Measurements from ENCODE around the gene LRRN4CL. TPM values are rescaled to one million over a fixed set of nuclear protein-coding genes. Genes with fewer than 3 reads are reported as not detected.

The LRRN4CL gene
- total and polyA plus RNA-seq, 2 of the 8 experiments (the other 6 are each of a cell fraction or from before 2014, with no cell fraction given): 0.05 to 0.26 TPM

DNA sequence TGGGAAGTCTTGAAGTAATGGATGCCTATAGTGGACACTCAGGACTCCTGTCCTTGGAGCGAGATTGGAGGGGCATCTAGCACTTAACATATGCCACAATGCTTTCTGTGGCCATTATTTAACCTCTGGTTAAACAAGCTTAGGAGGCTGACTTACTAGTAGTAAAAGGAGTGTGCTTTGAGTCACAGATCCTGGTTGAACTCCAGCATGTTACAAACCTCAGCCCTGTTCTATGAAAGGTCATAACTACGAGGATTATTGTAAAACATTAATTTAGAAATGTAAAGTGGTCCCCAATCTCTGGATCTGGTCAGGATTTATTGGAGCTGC lies 16.2 kb downstream of the LRRN4CL start (continued):
- TF ChIP-seq TCF12 (IDR thresholded peaks at IDR 0.05; ENCODE audit: low read depth, low read length) (no peak), JUND (IDR thresholded peaks at IDR 0.05; ENCODE audit: low read length) (no peak), MAFK (IDR thresholded peaks at IDR 0.05; ENCODE audit: low read depth, low read length) (no peak), SUZ12 (IDR thresholded peaks at IDR 0.05; ENCODE audit: low read length) (no peak), SIX5 (IDR thresholded peaks at IDR 0.05; ENCODE audit: low read depth, low read length) (no peak), BACH1 (IDR thresholded peaks at IDR 0.05; ENCODE audit: low read length) (no peak)

Data from H1 (cell line).